Measurements from ENCODE around the gene SCO2.

- TF ChIP-seq YY1 (IDR thresholded peaks at IDR 0.05; ENCODE audit: insufficient read depth, insufficient read length) = no peak
- TF ChIP-seq ZNF274 (IDR thresholded peaks at IDR 0.05; ENCODE audit: low read depth, low read length) = no peak
Measured at GRCh38 chr22:50502096-50502495, 23.3 kb downstream of the SCO2 start.

Measured in NT2/D1 (cell line).